Astrocyte of the spinal cord (primary cell): ENCODE measurements around the gene SLC30A5.
"Not testable (repeated sequence)": the region's sequence is repeated elsewhere in the genome, so short reads cannot be mapped to it uniquely, and the experiment has no call there.

ENCODE experiments used
- DNase-seq: peaks from one replicate; pipeline ENCODE4 v3.0.0; 2011; ENCODE audit warnings: low read depth, low spot score
- H3K4me3 ChIP-seq: 2 replicates; pipeline ENCODE4 v1.5.1; 2011; ENCODE audit warnings: low read depth, mild to moderate bottlenecking, low read length, moderate library complexity
- CTCF ChIP-seq: IDR thresholded peaks from 2 replicates; pipeline ENCODE4 v1.5.1; 2012; ENCODE audit warnings: low read depth, mild to moderate bottlenecking, low read length, inconsistent platforms
- in situ Hi-C: cut with HindIII; loops from 2 replicates; pipeline ENCODE4 v1.10.0; 2017; ENCODE audit warnings: low sequenced_read_pairs

The SLC30A5 gene

GRCh38 chr5:69140827-69141226 lies 47.0 kb downstream of the SLC30A5 start:
- no peak for DNase-seq
- H3K4me3 ChIP-seq: no peak overlapping the region
- no peak for TF ChIP-seq CTCF
- in situ Hi-C loops: no loop called here

- DNase-seq, in situ Hi-C loops, H3K4me3 ChIP-seq: not testable (repeated sequence)
These were observed 54.8 kb downstream of the SLC30A5 start for GRCh38 chr5:69148576-69148975.

- no peak for DNase-seq
- no peak for TF ChIP-seq CTCF
- H3K4me3 ChIP-seq: no peak overlapping the region
- in situ Hi-C loops: no loop called here
These were observed 55.3 kb downstream of the SLC30A5 start for GRCh38 chr5:69148981-69149675.

DNA sequence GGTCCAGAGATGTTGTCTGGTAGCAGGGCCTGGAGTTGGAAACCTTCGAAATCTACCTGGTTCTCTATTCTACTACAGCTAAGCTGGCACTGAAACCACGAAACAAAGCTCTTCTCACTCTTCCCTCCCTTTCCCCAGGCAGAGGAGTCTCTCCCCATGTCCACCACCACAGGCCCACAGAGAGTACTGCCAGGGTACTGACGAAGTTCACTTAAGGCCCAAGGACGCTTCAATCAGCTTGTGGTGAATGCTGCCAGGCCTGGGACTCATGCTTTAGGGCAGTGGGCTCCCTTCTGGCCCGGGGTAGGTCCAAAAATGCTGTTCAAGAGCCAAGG lies 55.8 kb downstream of the SLC30A5 start:
- H3K4me3 ChIP-seq: no peak overlapping the region
- no peak for TF ChIP-seq CTCF
- in situ Hi-C loops: no loop called here
- no peak for DNase-seq

GRCh38 chr5:69152731-69153130 lies 58.9 kb downstream of the SLC30A5 start:
- in situ Hi-C loops: no loop called here
- no peak overlapping the region for H3K4me3 ChIP-seq
- no peak for TF ChIP-seq CTCF
- DNase-seq: no peak

GRCh38 chr5:69156456-69156855 lies 62.6 kb downstream of the SLC30A5 start:
- in situ Hi-C loops: no loop called here
- no peak for TF ChIP-seq CTCF
- H3K4me3 ChIP-seq: no peak overlapping the region
- DNase-seq: no peak

DNA sequence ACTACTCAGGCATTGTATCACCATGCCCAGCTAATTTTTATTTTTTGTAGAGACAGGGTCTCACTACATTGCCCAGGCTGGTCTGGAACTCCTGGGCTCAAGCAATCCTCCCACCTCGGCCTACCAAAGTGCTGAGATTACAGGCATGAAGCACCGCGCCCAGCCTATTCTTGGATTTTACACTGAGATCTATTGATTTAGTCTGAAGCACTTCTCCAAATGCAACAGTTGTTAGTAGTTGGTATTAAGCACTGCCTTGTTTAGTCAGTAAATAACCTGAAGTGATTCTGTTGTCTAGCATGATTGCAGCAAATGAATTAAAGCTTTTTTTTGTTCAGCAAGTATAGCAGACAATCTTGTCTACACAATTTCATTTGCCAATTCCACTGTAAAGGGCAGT lies 64.2 kb downstream of the SLC30A5 start:
- DNase-seq: no peak
- in situ Hi-C loops: no loop called here
- no peak for TF ChIP-seq CTCF
- no peak overlapping the region for H3K4me3 ChIP-seq
